ENCODE data around the gene LILRA1. TPM values are rescaled to one million over a fixed set of nuclear protein-coding genes. Genes with fewer than 3 reads are reported as not detected.

LILRA1 gene
- polyA plus RNA-seq, 1 experiment: not detected

DNA sequence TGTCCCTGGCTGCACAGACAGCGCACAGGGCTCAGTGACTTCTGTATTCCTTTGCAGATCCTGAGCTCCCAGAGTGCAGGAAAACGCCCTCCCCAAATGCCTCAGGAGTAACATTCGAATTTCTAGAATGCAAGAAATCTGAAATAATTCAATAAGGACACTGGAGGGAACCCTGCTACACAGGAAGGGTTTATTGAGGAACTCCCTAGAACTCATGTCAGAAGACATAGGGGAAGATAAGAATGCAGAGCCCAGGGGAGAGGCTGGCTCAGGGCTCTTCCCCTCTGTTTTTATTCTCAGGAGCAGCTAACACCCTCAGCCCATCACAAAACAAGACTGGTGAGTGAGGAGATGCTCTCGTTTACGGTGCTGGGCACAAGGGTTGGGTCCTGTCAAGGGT is 6.8 kb downstream of the LILRA1 start:
- H3K27ac ChIP-seq (ENCODE audit: low read depth, low read length): no peak overlapping the region
- no peak overlapping the region for H3K4me3 ChIP-seq (ENCODE audit: low read depth, low read length)
- peaks cover 35% of the 10 kb centered on the region for H3K9me3 ChIP-seq (ENCODE audit: control insufficient read depth, insufficient read depth, low read length)
- no peak for DNase-seq (ENCODE audit: low read depth, low spot score)
- no peaks in the 10 kb centered on the region for H3K27me3 ChIP-seq (ENCODE audit: control insufficient read depth, insufficient read depth, low read length)
- ChIA-PET CTCF (no interaction called here), POLR2A (no interaction called here)
- TF ChIP-seq, protein P1, sequence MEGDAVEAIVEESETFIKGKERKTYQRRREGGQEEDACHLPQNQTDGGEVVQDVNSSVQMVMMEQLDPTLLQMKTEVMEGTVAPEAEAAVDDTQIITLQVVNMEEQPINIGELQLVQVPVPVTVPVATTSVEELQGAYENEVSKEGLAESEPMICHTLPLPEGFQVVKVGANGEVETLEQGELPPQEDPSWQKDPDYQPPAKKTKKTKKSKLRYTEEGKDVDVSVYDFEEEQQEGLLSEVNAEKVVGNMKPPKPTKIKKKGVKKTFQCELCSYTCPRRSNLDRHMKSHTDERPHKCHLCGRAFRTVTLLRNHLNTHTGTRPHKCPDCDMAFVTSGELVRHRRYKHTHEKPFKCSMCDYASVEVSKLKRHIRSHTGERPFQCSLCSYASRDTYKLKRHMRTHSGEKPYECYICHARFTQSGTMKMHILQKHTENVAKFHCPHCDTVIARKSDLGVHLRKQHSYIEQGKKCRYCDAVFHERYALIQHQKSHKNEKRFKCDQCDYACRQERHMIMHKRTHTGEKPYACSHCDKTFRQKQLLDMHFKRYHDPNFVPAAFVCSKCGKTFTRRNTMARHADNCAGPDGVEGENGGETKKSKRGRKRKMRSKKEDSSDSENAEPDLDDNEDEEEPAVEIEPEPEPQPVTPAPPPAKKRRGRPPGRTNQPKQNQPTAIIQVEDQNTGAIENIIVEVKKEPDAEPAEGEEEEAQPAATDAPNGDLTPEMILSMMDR (IDR thresholded peaks at IDR 0.05; ENCODE audit: low read depth, low read length): no peak

DNA sequence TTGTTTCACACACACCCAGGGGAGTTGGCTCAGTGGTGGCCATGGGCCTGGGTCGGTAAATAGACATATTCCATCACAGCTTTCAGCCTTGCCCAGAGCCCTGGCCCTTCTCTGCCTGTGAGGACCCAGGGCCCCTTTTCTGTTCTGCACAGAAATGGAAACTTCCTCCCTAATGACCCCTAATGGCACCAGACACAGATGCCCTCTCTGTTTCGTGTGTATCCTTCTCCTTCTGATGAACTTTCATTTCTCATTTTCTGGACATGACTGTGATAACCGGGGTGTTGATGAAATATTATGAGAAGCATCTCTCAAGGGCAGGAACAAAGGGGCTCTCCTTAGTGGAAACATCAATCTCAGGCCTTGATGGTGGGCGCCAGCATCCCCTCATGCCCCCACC is 12.8 kb downstream of the LILRA1 start:
- Histone ChIP-seq H3K9me3 (ENCODE audit: control insufficient read depth, insufficient read depth, low read length) (peaks cover 39% of the 10 kb centered on the region), H3K27me3 (ENCODE audit: control insufficient read depth, insufficient read depth, low read length) (no peaks in the 10 kb centered on the region), H3K27ac (ENCODE audit: low read depth, low read length) (no peak overlapping the region), H3K4me3 (ENCODE audit: low read depth, low read length) (no peak overlapping the region)
- TF ChIP-seq, protein P1 (IDR thresholded peaks at IDR 0.05; ENCODE audit: low read depth, low read length): no peak
- no peak for DNase-seq (ENCODE audit: low read depth, low spot score)
- ChIA-PET POLR2A (no interaction called here), CTCF (no interaction called here)

DNA sequence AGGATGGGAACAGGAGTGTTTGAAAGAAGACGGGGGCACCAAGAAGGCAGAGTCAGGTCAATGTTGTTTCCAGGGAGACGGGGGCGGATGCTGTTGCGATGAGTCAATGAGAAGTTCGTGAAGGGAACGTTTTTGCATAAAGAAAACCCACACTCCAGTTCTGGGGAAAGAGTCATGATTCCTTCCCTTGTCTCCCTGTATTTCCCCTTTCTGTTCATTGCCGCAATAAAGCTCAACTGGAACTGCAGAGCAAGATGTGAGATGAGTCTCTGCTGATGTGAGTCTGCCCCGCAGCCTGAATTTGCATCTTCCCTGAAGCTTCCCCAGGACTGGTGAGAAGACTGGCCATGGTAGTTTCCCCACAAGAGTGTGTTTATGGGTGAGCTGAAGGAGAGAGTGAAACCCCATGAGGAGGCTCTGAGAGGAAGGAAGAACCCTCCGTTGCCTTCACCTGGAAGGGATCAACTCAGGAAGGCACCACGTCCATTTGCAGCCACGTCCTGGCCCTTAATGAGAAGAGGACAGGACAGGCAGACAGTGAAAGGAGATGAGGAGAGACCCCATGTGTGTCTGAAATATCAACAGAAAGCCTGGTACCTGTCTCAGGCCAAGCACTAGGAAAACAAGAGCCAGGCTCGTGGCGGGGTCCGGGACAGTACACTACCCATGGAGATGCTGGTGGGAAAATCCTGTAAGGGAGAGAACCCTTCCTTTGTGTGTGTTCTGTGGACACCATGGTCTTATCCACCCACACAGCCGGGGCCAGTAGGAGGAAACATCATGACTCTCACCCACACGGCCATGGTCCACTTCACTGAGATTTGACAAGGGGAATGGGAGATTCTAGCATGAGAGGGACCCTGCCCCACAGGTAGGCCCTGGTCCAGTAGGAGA is 13.7 kb downstream of the LILRA1 start:
- ChIA-PET CTCF (no interaction called here), POLR2A (no interaction called here)
- Histone ChIP-seq H3K9me3 (ENCODE audit: control insufficient read depth, insufficient read depth, low read length) (peaks cover 41% of the 10 kb centered on the region), H3K27me3 (ENCODE audit: control insufficient read depth, insufficient read depth, low read length) (no peaks in the 10 kb centered on the region), H3K4me3 (ENCODE audit: low read depth, low read length) (no peak overlapping the region), H3K27ac (ENCODE audit: low read depth, low read length) (no peak overlapping the region)
- no peak for DNase-seq (ENCODE audit: low read depth, low spot score)
- TF ChIP-seq, protein P1 (IDR thresholded peaks at IDR 0.05; ENCODE audit: low read depth, low read length): no peak

DNA sequence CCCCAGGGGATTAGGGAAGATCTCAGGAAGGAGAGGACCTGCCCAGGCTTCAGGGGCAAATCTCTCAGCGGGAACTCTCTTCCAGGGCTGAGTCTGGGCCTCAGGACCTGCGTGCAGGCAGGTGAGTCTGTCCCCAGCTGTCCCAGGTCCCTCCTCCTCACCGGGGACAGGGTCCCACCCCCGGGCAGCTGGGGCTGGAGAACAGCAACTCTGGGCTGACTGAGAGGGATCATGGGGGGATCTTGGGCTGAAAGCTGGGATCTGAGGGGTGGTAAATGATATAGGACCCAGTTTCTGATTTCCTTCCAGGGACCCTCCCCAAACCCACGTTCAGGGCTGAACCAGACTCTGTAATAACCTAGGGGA is 14.3 kb downstream of the LILRA1 start:
- DNase-seq (ENCODE audit: low read depth, low spot score): no peak
- no peak overlapping the region for H3K4me3 ChIP-seq (ENCODE audit: low read depth, low read length)
- CTCF ChIA-PET: no interaction called here
- TF ChIP-seq, protein P1 (IDR thresholded peaks at IDR 0.05; ENCODE audit: low read depth, low read length): no peak
- H3K27ac ChIP-seq (ENCODE audit: low read depth, low read length): no peak overlapping the region
- POLR2A ChIA-PET: no interaction called here
- H3K27me3 ChIP-seq (ENCODE audit: control insufficient read depth, insufficient read depth, low read length): no peaks in the 10 kb centered on the region
- peaks cover 41% of the 10 kb centered on the region for H3K9me3 ChIP-seq (ENCODE audit: control insufficient read depth, insufficient read depth, low read length)

DNA sequence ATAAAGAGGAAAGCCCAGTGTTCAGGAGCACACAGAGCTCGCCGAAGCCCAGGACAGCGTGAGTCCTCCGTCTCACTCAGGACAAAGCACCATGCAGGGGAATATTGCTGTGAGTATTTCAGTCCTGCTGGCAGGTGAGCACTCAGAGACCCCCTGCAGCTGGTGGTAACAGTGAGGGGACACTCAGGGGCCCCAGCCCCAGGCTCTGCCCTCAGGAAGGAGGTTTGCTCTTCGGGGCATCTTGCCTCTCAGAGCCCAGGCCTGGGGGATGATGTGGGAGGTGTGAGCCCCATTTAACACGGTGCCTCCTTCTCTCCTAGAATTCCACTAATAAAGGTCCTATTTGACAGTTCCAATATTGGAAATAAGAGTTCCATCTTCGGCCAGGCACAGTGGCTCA is 14.8 kb downstream of the LILRA1 start:
- H3K27ac ChIP-seq (ENCODE audit: low read depth, low read length): no peak overlapping the region
- CTCF ChIA-PET: no interaction called here
- TF ChIP-seq, protein P1 (IDR thresholded peaks at IDR 0.05; ENCODE audit: low read depth, low read length): no peak
- DNase-seq (ENCODE audit: low read depth, low spot score): no peak
- POLR2A ChIA-PET: no interaction called here
- peaks cover 41% of the 10 kb centered on the region for H3K9me3 ChIP-seq (ENCODE audit: control insufficient read depth, insufficient read depth, low read length)
- H3K4me3 ChIP-seq (ENCODE audit: low read depth, low read length): no peak overlapping the region
- H3K27me3 ChIP-seq (ENCODE audit: control insufficient read depth, insufficient read depth, low read length): no peaks in the 10 kb centered on the region

Measured in AG04450 (cell line).